ENCODE data around the gene PTGER3.

The PTGER3 gene

GRCh38 chr1:70973754-70974153 is 73.9 kb downstream of the PTGER3 start:
- ATAC-seq (ENCODE audit: low read depth), result no peak
- Histone ChIP-seq H3K27ac (ENCODE audit: poor library complexity, severe bottlenecking) (no peak overlapping the region), H3K36me3 (ENCODE audit: low read depth) (no peaks in the 10 kb centered on the region), H3K9me3 (ENCODE audit: severe bottlenecking) (no peaks in the 10 kb centered on the region), H3K27me3 (ENCODE audit: insufficient read depth, poor library complexity, severe bottlenecking) (peaks cover 4% of the 10 kb centered on the region), H3K4me1 (ENCODE audit: insufficient read depth, poor library complexity, severe bottlenecking) (no peaks in the 10 kb centered on the region), H3K4me3 (ENCODE audit: severe bottlenecking) (no peak overlapping the region)
- DNase-seq (ENCODE audit: low spot score), result no peak
- no peak for TF ChIP-seq CTCF (IDR thresholded peaks at IDR 0.05; ENCODE audit: poor library complexity, severe bottlenecking)

GRCh38 chr1:70970407-70970806 is 77.2 kb downstream of the PTGER3 start:
- Histone ChIP-seq H3K9me3 (ENCODE audit: severe bottlenecking) (no peaks in the 10 kb centered on the region), H3K36me3 (ENCODE audit: low read depth) (no peaks in the 10 kb centered on the region), H3K27me3 (ENCODE audit: insufficient read depth, poor library complexity, severe bottlenecking) (peaks cover 4% of the 10 kb centered on the region), H3K4me3 (ENCODE audit: severe bottlenecking) (no peak overlapping the region), H3K27ac (ENCODE audit: poor library complexity, severe bottlenecking) (no peak overlapping the region), H3K4me1 (ENCODE audit: insufficient read depth, poor library complexity, severe bottlenecking) (no peaks in the 10 kb centered on the region)
- ATAC-seq (ENCODE audit: low read depth) (no peak), DNase-seq (ENCODE audit: low spot score) (no peak)
- TF ChIP-seq CTCF (IDR thresholded peaks at IDR 0.05; ENCODE audit: poor library complexity, severe bottlenecking), result no peak

GRCh38 chr1:70966018-70966638 is 81.5 kb downstream of the PTGER3 start:
- ATAC-seq (ENCODE audit: low read depth) (no peak), DNase-seq (ENCODE audit: low spot score) (no peak)

GRCh38 chr1:70963374-70963773 is 84.2 kb downstream of the PTGER3 start:
- no peaks in the 10 kb centered on the region for H3K4me1 ChIP-seq (ENCODE audit: insufficient read depth, poor library complexity, severe bottlenecking)
- no peak overlapping the region for H3K4me3 ChIP-seq (ENCODE audit: severe bottlenecking)
- ATAC-seq (ENCODE audit: low read depth), result no peak
- no peak for TF ChIP-seq CTCF (IDR thresholded peaks at IDR 0.05; ENCODE audit: poor library complexity, severe bottlenecking)
- H3K27me3 ChIP-seq (ENCODE audit: insufficient read depth, poor library complexity, severe bottlenecking), result no peaks in the 10 kb centered on the region
- no peak for DNase-seq (ENCODE audit: low spot score)
- no peaks in the 10 kb centered on the region for H3K9me3 ChIP-seq (ENCODE audit: severe bottlenecking)
- H3K36me3 ChIP-seq (ENCODE audit: low read depth), result no peaks in the 10 kb centered on the region
- no peak overlapping the region for H3K27ac ChIP-seq (ENCODE audit: poor library complexity, severe bottlenecking)

More at GRCh38 chr1:70966018-70966638, 81.5 kb downstream of the PTGER3 start:
- no peaks in the 10 kb centered on the region for H3K9me3 ChIP-seq (ENCODE audit: severe bottlenecking)
- no peak overlapping the region for H3K27ac ChIP-seq (ENCODE audit: poor library complexity, severe bottlenecking)
- peak; percentile 40 for TF ChIP-seq CTCF (IDR thresholded peaks at IDR 0.05; ENCODE audit: poor library complexity, severe bottlenecking)
- no peaks in the 10 kb centered on the region for H3K36me3 ChIP-seq (ENCODE audit: low read depth)
- H3K4me1 ChIP-seq (ENCODE audit: insufficient read depth, poor library complexity, severe bottlenecking), result no peaks in the 10 kb centered on the region
- H3K27me3 ChIP-seq (ENCODE audit: insufficient read depth, poor library complexity, severe bottlenecking), result no peaks in the 10 kb centered on the region
- H3K4me3 ChIP-seq (ENCODE audit: severe bottlenecking), result no peak overlapping the region

- H3K9me3 ChIP-seq (ENCODE audit: severe bottlenecking), result no peaks in the 10 kb centered on the region
- ATAC-seq (ENCODE audit: low read depth), result no peak
Measured at GRCh38 chr1:70961374-70961975, 86.1 kb downstream of the PTGER3 start.

More at GRCh38 chr1:70961374-70961975, 86.1 kb downstream of the PTGER3 start:
- no peak overlapping the region for H3K27ac ChIP-seq (ENCODE audit: poor library complexity, severe bottlenecking)
- no peak for TF ChIP-seq CTCF (IDR thresholded peaks at IDR 0.05; ENCODE audit: poor library complexity, severe bottlenecking)
- H3K4me3 ChIP-seq (ENCODE audit: severe bottlenecking), result no peak overlapping the region
- no peaks in the 10 kb centered on the region for H3K27me3 ChIP-seq (ENCODE audit: insufficient read depth, poor library complexity, severe bottlenecking)
- no peak for DNase-seq (ENCODE audit: low spot score)
- no peaks in the 10 kb centered on the region for H3K36me3 ChIP-seq (ENCODE audit: low read depth)
- H3K4me1 ChIP-seq (ENCODE audit: insufficient read depth, poor library complexity, severe bottlenecking), result no peaks in the 10 kb centered on the region

Measured in RWPE2 (cell line).